Vagina (tissue), 2 donors: ENCODE results near the gene LDB2.

Experiments used
- CTCF ChIP-seq, 3 experiments: fragments of 450-650 bp in 2 of 3; fragments of 200-600 bp in 1 of 3; sonication (generic) in 1 of 3; IDR thresholded peaks; one replicate each; pipeline ENCODE4 v1.5.1; 2017 to 2019; ENCODE audit warnings: antibody characterized with exemption in 3 of 3, mild to moderate bottlenecking in 2 of 3, moderate library complexity in 2 of 3
- POLR2AphosphoS5 ChIP-seq, 2 donors: sonication (generic); formaldehyde crosslinking; IDR thresholded peaks; one replicate each; pipeline ENCODE4 v1.9.0; 2017; ENCODE audit warnings: antibody characterized with exemption in 2 of 2, mild to moderate bottlenecking in 2 of 2, low read depth in 1 of 2; ENCODE audit not compliant: insufficient read depth in 1 of 2

GRCh38 chr4:16658183-16658582 lies 240.3 kb downstream of the LDB2 start:
- TF ChIP-seq POLR2AphosphoS5 (IDR thresholded peaks at IDR 0.05; ENCODE audit: insufficient read depth in 1 of 2, low read depth in 1 of 2) = no peak
- TF ChIP-seq CTCF (IDR thresholded peaks at IDR 0.05) = no peak
